Testis (tissue), 3 donors: ENCODE measurements around the gene FBXW8. TPM values are rescaled to one million over a fixed set of nuclear protein-coding genes. Genes with fewer than 3 reads are reported as not detected.
A peak's percentile ranks its signal among the peaks of the same experiment; 100 is the strongest.

Experiments used
- DNase-seq: peaks from one replicate; pipeline ENCODE4 v3.0.0-alpha.2; 2019
- H3K27ac ChIP-seq, 2 donors: fragments of 200-600 bp; sonication (generic); one replicate each; pipeline ENCODE4 v1.5.1; 2019
- H3K27me3 ChIP-seq: fragments of 200-600 bp; sonication (generic); one replicate; pipeline ENCODE4 v1.5.1; 2019
- H3K36me3 ChIP-seq: fragments of 200-600 bp; sonication (generic); one replicate; pipeline ENCODE4 v1.5.1; 2017; ENCODE audit warnings: low read depth; ENCODE audit errors: missing control alignments
- H3K4me1 ChIP-seq: fragments of 200-600 bp; sonication (generic); one replicate; pipeline ENCODE4 v1.5.1; 2019
- H3K4me3 ChIP-seq, 2 donors: fragments of 200-600 bp; sonication (generic); one replicate each; pipeline ENCODE4 v1.5.1; 2017 to 2019
- H3K9me3 ChIP-seq: fragments of 200-600 bp; sonication (generic); one replicate; pipeline ENCODE4 v1.5.1; 2017
- POLR2A ChIP-seq: fragments of 450-650 bp; IDR thresholded peaks from one replicate; pipeline ENCODE4 v1.6.1; 2017; ENCODE audit warnings: antibody characterized with exemption, mild to moderate bottlenecking, moderate library complexity
- WGBS, 2 donors: methylation state at CpG; one replicate each; pipeline ENCODE4 v1.1.5; 2018; 5-methylcytosine and 5-hydroxymethylcytosine counted together
- intact Hi-C: fragments of 100-400 bp; cut with DNase I; formaldehyde crosslinking; loops from one replicate; pipeline ENCODE4 v1.15.1; 2023; ENCODE audit warnings: low total_unique reads
- polyA plus RNA-seq: library from polyadenylated mRNA; stranded (reverse); fragments of 350-450 nt; fragmentation: Illumina TruSeq; extraction: RNeasy Lipid Tissue Mini Kit (QIAGEN cat#74804); gene quantifications from one replicate; pipeline ENCODE4 v1.2.3, GENCODE V29; 2014; ENCODE audit warnings: low read depth, low replicate concordance; ENCODE audit not compliant: insufficient read depth
- total RNA-seq, 2 donors: library from RNA; depleted of rRNA; stranded (reverse); fragments of >200 nt; gene quantifications; one replicate each; pipeline ENCODE4 v1.2.3, GENCODE V29; 2016
- TF ChIP-seq, protein P1 (sequence below), 3 experiments: fragments of 450-650 bp in 2 of 3; fragments of 200-600 bp in 1 of 3; sonication (generic) in 1 of 3; IDR thresholded peaks; one replicate each; pipeline ENCODE4 v1.5.1; 2016 to 2019; ENCODE audit warnings: antibody characterized with exemption in 3 of 3, mild to moderate bottlenecking in 2 of 3, moderate library complexity in 1 of 3

FBXW8 gene
- total and polyA plus RNA-seq, 3 donors from 2014 or later: 11.1 to 32.8 (median 31.0) TPM

DNA sequence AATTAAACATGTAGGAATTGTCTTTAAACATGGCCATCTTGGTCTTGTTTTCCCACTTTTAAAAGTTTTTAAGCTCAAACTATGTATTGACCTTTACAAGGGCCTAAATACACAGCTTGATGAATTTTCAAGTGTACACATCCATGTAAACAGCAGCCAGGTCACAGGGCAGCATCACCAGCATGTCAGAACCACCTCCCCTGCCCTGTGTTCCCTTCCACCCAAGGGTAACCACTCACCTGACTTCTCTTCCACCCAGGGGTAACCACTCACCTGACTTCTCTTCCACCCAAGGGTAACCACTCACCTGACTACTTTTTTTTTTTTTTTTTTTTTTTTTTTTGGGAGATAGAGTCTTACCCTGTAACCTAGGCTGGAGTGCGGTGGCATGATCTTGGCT, 4.6 kb downstream of the FBXW8 start:
- intact Hi-C loops: no loop called here
- Histone ChIP-seq H3K36me3 (no peaks in the 10 kb centered on the region), H3K4me1 (no peaks in the 10 kb centered on the region), H3K27me3 (no peaks in the 10 kb centered on the region), H3K9me3 (no peaks in the 10 kb centered on the region), H3K4me3 (no peak overlapping the region), H3K27ac (no peak overlapping the region)
- 100% methylated on average over 1 of the region's 1 CpG for WGBS, 2 donors
- TF ChIP-seq POLR2A: no peak
- TF ChIP-seq, protein P1, sequence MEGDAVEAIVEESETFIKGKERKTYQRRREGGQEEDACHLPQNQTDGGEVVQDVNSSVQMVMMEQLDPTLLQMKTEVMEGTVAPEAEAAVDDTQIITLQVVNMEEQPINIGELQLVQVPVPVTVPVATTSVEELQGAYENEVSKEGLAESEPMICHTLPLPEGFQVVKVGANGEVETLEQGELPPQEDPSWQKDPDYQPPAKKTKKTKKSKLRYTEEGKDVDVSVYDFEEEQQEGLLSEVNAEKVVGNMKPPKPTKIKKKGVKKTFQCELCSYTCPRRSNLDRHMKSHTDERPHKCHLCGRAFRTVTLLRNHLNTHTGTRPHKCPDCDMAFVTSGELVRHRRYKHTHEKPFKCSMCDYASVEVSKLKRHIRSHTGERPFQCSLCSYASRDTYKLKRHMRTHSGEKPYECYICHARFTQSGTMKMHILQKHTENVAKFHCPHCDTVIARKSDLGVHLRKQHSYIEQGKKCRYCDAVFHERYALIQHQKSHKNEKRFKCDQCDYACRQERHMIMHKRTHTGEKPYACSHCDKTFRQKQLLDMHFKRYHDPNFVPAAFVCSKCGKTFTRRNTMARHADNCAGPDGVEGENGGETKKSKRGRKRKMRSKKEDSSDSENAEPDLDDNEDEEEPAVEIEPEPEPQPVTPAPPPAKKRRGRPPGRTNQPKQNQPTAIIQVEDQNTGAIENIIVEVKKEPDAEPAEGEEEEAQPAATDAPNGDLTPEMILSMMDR (IDR thresholded peaks at IDR 0.05): no peak
- DNase-seq: no peak

DNA sequence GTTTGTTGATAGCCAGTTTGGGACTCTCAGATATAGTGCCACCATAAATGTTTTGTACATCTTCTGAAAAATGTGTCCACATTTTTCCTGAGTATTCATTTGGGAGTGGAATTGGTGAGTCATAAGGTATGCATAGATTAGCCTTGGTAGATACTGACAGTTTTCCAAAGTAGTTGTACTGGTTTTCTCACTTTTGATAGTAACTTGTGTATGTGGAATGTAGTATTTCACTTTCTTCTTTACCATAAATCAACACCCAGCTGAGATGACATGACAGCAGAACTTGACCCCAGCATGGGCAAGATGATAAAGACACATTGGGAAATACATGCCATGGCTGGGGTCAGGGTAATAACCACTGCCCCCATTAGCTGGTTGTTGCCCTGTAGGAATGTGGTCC, 5.4 kb downstream of the FBXW8 start:
- intact Hi-C loops: no loop called here
- DNase-seq: no peak
- H3K4me3 ChIP-seq: no peak overlapping the region
- TF ChIP-seq POLR2A: no peak
- TF ChIP-seq, protein P1 (IDR thresholded peaks at IDR 0.05): no peak
- no peaks in the 10 kb centered on the region for H3K4me1 ChIP-seq
- no peaks in the 10 kb centered on the region for H3K27me3 ChIP-seq
- no peak overlapping the region for H3K27ac ChIP-seq
- H3K36me3 ChIP-seq: no peaks in the 10 kb centered on the region
- H3K9me3 ChIP-seq: no peaks in the 10 kb centered on the region

DNA sequence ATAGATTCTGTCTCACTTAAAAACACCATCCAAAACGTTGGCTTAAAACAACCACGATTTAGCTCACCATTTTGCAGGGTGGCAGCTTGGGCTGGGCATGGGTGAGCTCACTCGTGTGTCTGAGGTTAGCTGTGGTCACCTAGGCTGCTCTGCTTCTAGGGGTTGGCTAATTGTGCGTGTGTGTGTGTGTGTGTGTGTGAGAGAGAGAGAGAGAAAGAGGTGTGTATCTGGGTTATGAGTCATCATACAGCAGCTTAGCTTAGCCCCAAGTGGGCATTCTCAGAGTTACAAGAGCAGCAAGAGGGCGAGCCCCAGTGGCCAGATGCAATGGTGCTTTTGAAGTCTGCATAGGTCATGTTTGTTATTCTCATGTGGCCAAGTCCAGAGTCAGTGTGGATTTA, 6.0 kb downstream of the FBXW8 start:
- WGBS, 2 donors: 78 to 86% methylated on average over 5 of the region's 5 CpGs
- no peaks in the 10 kb centered on the region for H3K27me3 ChIP-seq
- H3K36me3 ChIP-seq: no peaks in the 10 kb centered on the region
- no peaks in the 10 kb centered on the region for H3K4me1 ChIP-seq
- H3K4me3 ChIP-seq: no peak overlapping the region
- intact Hi-C loops: no loop called here
- H3K27ac ChIP-seq: no peak overlapping the region
- no peak for DNase-seq
- TF ChIP-seq, protein P1 (IDR thresholded peaks at IDR 0.05): no peak
- TF ChIP-seq POLR2A: no peak
- no peaks in the 10 kb centered on the region for H3K9me3 ChIP-seq

DNA sequence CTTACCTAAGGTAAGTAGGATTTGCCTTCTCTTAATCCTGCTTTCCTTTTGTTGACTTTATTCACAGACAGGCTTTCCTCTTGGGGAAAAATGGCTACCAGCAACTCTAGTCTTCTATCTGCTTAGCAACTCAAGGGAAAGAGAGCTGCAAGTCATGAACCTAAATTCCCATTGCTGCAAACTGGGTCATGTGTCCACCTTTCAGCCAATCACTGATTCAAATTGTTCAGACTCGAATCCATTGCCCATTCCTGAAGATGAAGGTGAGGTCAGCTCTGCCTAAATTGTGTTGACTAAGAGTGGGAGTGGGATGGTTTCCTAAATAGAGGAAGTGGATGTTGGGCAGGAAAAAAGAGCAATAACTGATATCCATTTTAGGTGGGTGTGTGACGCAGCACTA, 7.7 kb downstream of the FBXW8 start:
- H3K27ac ChIP-seq: no peak overlapping the region
- no peak overlapping the region for H3K4me3 ChIP-seq
- no peaks in the 10 kb centered on the region for H3K36me3 ChIP-seq
- intact Hi-C loops: no loop called here
- no peaks in the 10 kb centered on the region for H3K27me3 ChIP-seq
- no peak for DNase-seq
- no peaks in the 10 kb centered on the region for H3K4me1 ChIP-seq
- no peaks in the 10 kb centered on the region for H3K9me3 ChIP-seq
- no peak for TF ChIP-seq POLR2A
- TF ChIP-seq, protein P1 (IDR thresholded peaks at IDR 0.05): no peak
- 82 to 86% methylated on average over 2 of the region's 2 CpGs for WGBS, 2 donors

DNA sequence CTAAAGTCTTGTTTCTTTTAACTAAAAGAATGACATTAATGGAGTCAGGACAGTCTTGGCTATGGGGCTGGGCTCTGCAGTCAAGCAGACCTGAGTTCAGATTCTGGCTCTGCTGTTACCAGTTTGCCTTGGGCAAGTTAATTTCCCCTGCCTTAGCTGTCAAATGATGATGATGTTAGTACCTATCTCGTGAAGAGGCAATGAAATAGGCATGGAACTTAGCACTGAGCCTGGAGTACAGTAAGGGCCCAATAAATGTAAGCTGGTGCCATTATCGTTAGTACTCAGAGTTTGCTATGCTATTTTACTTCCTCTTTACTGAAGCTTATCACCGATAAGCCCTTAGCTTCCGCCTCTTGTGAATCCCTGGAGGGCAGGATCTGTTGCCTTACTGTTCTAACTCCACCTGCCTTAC, 8.5 kb downstream of the FBXW8 start:
- DNase-seq: no peak
- Histone ChIP-seq H3K4me3 (no peak overlapping the region), H3K4me1 (no peaks in the 10 kb centered on the region), H3K36me3 (no peaks in the 10 kb centered on the region), H3K27me3 (no peaks in the 10 kb centered on the region), H3K9me3 (no peaks in the 10 kb centered on the region), H3K27ac (peak overlapping the region in 1 of 2 donors; percentile 55)
- intact Hi-C loops: no loop called here
- 49 to 66% methylated on average over 4 of the region's 4 CpGs for WGBS, 2 donors
- no peak for TF ChIP-seq POLR2A
- TF ChIP-seq, protein P1 (IDR thresholded peaks at IDR 0.05): no peak
